ENCODE measurements around the gene SCAF8.

Gene SCAF8

GRCh38 chr6:154815938-154816820, 83.0 kb downstream of the SCAF8 start:
- no peaks in the 10 kb centered on the region for H3K27me3 ChIP-seq
- no peak overlapping the region for H3K27ac ChIP-seq
- no peak for TF ChIP-seq CTCF (IDR thresholded peaks at IDR 0.05)
- peaks cover 96% of the 10 kb centered on the region for H3K36me3 ChIP-seq
- no peaks in the 10 kb centered on the region for H3K4me1 ChIP-seq (ENCODE audit: control insufficient read depth in 1 of 2, insufficient read depth in 1 of 2, low read depth in 1 of 2, low read length in 1 of 2)
- no peaks in the 10 kb centered on the region for H3K9me3 ChIP-seq
- H3K4me3 ChIP-seq (ENCODE audit: low read depth in 1 of 2, low read length in 1 of 2), result no peak overlapping the region

GRCh38 chr6:154821099-154821498, 87.9 kb downstream of the SCAF8 start:
- H3K9me3 ChIP-seq, result no peaks in the 10 kb centered on the region
- no peak overlapping the region for H3K4me3 ChIP-seq (ENCODE audit: low read depth in 1 of 2, low read length in 1 of 2)
- no peaks in the 10 kb centered on the region for H3K27me3 ChIP-seq
- TF ChIP-seq CTCF (IDR thresholded peaks at IDR 0.05), result no peak
- H3K4me1 ChIP-seq (ENCODE audit: control insufficient read depth in 1 of 2, insufficient read depth in 1 of 2, low read depth in 1 of 2, low read length in 1 of 2), result peaks cover 7 to 13% of the 10 kb centered on the region in 2 experiments
- no peak overlapping the region for H3K27ac ChIP-seq
- H3K36me3 ChIP-seq, result peaks cover 83% of the 10 kb centered on the region

- H3K27ac ChIP-seq, result no peak overlapping the region
- H3K9me3 ChIP-seq, result no peaks in the 10 kb centered on the region
- H3K4me3 ChIP-seq (ENCODE audit: low read depth in 1 of 2, low read length in 1 of 2), result no peak overlapping the region
- no peak for TF ChIP-seq CTCF (IDR thresholded peaks at IDR 0.05)
- no peaks in the 10 kb centered on the region for H3K27me3 ChIP-seq
- H3K36me3 ChIP-seq, result peaks cover 78% of the 10 kb centered on the region
- peaks cover 7 to 13% of the 10 kb centered on the region in 2 experiments for H3K4me1 ChIP-seq (ENCODE audit: control insufficient read depth in 1 of 2, insufficient read depth in 1 of 2, low read depth in 1 of 2, low read length in 1 of 2)
Observed at GRCh38 chr6:154821638-154822037, 88.4 kb downstream of the SCAF8 start.

- H3K9me3 ChIP-seq, result no peaks in the 10 kb centered on the region
- no peak overlapping the region for H3K4me3 ChIP-seq (ENCODE audit: low read depth in 1 of 2, low read length in 1 of 2)
- H3K4me1 ChIP-seq (ENCODE audit: control insufficient read depth in 1 of 2, insufficient read depth in 1 of 2, low read depth in 1 of 2, low read length in 1 of 2), result peaks cover 7 to 13% of the 10 kb centered on the region in 2 experiments
- peaks cover 74% of the 10 kb centered on the region for H3K36me3 ChIP-seq
- peak overlapping the region; percentile 23 for H3K27ac ChIP-seq
- no peaks in the 10 kb centered on the region for H3K27me3 ChIP-seq
- TF ChIP-seq CTCF (IDR thresholded peaks at IDR 0.05), result no peak
Observed at GRCh38 chr6:154822947-154823558, 89.8 kb downstream of the SCAF8 start.

GRCh38 chr6:154824076-154824475, 90.9 kb downstream of the SCAF8 start:
- Histone ChIP-seq H3K36me3 (peaks cover 70% of the 10 kb centered on the region), H3K27ac (no peak overlapping the region), H3K9me3 (no peaks in the 10 kb centered on the region), H3K27me3 (no peaks in the 10 kb centered on the region), H3K4me1 (ENCODE audit: control insufficient read depth in 1 of 2, insufficient read depth in 1 of 2, low read depth in 1 of 2, low read length in 1 of 2) (peaks cover 7 to 13% of the 10 kb centered on the region in 2 experiments), H3K4me3 (ENCODE audit: low read depth in 1 of 2, low read length in 1 of 2) (no peak overlapping the region)
- TF ChIP-seq CTCF (IDR thresholded peaks at IDR 0.05), result no peak
